Fibroblast of the conjunctiva (primary cell): ENCODE measurements around the gene BUD31.

Source experiments
- DNase-seq: peaks from one replicate; pipeline ENCODE4 v3.0.0-alpha.2; 2010; ENCODE audit warnings: low read depth

The BUD31 gene

DNA sequence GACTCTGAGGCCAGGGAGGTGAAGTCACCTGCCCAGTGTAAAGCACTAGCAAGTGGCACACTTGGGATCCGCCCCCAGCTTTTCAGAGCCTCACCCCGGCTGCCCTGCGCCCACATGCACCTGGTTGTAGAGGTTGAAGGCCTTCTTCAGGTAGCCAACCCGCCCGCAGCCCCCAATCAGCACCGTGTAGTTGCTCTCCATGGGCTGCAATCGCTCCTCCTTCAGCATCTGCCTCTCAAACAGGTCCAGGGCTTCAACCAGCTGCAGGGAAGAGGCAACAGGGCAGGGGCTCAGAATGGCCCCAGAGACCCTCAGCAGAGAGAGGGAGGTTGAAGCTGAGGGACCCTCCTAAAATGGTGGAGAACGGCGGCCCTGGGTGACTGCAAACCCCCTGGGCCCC lies 24.4 kb downstream of the BUD31 start:
- no peak for DNase-seq

GRCh38 chr7:99437946-99438572 lies 29.3 kb downstream of the BUD31 start:
- no peak for DNase-seq

DNA sequence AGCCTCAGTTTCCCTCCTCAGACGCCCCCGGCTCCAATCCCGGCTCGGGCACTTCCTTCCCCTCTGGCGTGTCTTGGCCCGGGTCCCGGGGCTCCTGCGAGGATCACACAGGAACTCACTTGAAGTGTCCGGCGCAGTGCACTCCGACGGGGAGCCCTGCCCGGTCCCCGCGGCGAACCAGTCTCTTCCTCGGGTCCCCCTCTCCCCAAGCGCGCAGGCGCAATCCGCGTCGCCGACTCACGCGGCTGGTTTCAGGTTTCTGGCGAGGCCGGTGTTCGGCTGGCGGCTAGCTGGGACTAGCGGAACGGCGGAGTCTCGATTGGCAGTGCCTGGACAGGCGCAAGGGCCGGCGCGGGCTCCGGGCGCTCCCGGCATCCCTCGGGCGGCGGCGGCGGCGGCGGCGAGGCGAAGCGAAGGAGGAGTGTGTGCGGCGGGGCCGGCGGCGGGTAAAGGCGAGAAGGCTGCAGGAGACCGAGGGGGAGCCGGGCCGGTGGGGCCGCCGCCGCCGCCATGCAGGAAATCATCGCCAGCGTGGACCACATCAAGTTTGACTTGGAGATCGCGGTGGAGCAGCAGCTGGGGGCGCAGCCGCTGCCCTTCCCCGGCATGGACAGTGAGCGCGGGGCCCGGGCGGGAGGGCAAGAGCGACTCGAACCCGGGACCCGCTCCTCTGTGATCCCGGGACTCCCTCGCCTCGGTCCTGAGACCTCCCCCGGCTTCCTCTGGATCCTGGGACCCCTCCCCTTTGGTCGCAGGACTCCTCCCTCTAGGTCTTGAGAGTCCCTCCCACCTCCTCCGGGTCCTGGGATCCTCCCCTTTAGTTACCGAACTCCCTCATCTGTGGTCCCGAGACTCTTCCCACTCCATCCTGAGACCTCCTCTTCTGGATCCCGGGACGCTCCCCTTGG lies 30.1 kb downstream of the BUD31 start, which contains the start of the genes CPSF4 and PTCD1:
Gene CPSF4 (plus strand): TSS at position 371 of the 908 bp plus-strand sequence. CDS start 140 bp downstream, at position 511.
Gene PTCD1 (minus strand): TSS at position 226 of the 908 bp plus-strand sequence. CDS start 3,556 bp downstream, outside the sequence.
- DNase-seq, result peak; percentile 90

GRCh38 chr7:99440195-99440594 lies 31.4 kb downstream of the BUD31 start:
- DNase-seq, result peak; percentile 6

DNA sequence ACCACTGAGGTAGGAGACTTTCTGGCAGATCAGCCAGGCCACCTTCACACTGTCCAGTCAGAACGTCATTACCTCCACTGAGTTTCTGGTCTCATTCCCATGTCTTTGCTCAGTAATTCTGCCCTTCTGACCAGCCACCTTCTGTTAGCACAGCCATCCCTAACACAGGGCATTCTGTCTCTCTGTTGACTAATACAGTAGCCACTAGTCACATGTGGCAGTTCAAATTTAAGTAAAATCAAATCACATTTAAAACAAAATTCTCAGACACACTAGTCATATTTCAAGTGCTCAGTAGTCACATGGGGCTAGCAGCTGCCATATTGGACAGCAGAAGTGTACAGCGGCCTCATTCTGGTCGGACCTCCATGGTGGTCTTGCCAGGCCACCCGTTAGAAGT lies 37.3 kb downstream of the BUD31 start:
- no peak for DNase-seq

DNA sequence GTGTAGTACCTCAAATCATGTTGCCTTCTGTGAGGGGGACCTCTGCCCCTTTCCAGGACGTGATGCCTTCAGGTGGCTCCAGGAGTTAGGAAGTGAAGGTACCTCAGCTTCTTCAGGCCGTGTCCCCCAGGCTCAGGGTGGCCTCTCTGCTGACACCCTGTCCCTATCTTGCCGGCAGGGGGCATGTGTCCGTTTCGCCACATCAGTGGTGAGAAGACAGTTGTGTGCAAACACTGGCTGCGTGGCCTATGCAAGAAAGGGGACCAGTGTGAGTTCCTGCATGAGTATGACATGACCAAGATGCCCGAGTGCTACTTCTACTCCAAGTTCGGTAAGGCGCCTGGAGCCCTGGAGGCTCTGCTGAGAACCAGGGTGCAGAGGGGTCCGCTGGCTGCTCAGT lies 39.2 kb downstream of the BUD31 start:
- DNase-seq, result no peak

GRCh38 chr7:99448855-99449254 lies 40.1 kb downstream of the BUD31 start:
- DNase-seq, result no peak

DNA sequence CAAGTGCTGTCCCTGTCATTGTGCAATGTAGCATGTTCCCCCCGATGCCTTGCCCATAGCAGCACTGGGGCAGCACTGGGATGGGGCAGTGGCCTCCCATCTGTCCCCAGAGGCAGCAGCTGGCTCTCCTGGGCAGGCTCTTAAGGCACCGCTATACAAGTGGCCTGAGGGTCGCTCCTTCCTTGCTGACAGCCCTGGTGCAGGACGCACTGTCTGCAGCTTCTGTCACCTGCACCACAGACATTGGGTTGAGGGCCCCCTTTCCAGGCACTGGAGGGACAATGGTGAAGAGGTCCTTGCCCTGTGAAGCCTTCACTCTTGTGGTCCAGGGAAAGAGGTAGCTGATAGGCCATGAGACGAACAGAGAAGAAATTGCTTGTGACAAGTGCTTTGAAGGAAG lies 40.6 kb downstream of the BUD31 start:
- no peak for DNase-seq

DNA sequence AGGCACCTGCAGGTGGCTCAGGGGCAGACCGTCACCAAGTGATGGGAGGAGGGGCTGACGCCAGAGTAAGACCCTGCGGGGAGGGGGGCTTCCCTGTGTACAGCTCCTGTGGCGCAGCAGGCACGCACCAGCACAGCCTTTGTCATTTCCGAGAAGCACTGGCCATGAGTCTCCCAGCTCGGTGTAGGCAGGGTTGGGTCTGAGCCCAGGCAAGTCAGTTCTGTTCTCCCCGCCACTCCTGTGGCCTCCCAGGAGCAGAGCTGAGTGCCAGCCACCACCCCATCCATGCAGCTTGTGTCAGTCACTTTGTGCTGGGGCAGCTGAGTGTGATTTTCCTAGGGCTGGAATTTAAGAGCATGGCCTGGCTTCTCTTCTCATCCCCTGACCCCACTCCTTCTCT lies 43.2 kb downstream of the BUD31 start:
- DNase-seq, result no peak

- no peak for DNase-seq
Observed at GRCh38 chr7:99452541-99452940, 43.8 kb downstream of the BUD31 start.

GRCh38 chr7:99453105-99453504 lies 44.3 kb downstream of the BUD31 start:
- no peak for DNase-seq

DNA sequence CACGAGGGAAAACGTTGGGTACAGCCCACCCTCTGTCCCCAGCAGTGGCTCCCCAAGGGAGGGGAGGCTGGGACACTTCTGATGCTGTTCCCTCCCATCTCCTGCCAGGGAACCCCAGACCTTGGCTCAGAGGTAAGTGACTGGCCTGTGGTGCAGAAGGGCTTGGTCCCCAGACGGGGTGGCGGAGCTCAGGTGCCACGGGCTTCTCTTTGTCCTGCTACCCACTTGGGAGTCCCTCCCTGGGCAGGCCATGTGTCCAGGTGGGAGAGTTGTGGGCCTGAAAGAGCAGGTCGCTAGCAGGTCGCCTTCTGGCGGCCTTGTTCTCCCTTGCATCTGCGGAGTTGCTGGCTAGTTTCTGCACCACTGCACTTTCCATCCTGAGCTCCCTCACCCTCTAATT lies 47.1 kb downstream of the BUD31 start:
- DNase-seq, result no peak

DNA sequence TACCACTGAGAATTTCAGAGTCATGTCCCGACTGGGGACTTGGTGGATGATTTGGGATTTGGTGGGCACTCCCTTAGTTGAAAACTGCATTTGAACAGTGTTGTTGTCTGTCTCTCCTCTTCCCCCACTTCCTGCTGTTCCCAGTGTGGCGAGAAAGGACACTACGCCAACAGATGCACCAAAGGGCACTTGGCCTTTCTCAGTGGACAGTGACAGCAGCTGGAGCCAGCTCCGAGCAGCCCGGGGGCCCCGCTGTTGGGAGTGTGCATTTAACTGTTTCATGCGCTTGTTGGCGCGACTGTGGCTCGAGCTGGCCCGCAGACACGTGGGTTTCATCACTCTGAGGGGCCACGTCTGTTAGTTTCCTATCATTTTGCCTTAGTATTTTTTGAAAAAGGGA lies 47.5 kb downstream of the BUD31 start:
- DNase-seq, result no peak

- no peak for DNase-seq
Observed at GRCh38 chr7:99457050-99457649, 48.4 kb downstream of the BUD31 start.

GRCh38 chr7:99457650-99458493 lies 49.1 kb downstream of the BUD31 start:
- no peak for DNase-seq

DNA sequence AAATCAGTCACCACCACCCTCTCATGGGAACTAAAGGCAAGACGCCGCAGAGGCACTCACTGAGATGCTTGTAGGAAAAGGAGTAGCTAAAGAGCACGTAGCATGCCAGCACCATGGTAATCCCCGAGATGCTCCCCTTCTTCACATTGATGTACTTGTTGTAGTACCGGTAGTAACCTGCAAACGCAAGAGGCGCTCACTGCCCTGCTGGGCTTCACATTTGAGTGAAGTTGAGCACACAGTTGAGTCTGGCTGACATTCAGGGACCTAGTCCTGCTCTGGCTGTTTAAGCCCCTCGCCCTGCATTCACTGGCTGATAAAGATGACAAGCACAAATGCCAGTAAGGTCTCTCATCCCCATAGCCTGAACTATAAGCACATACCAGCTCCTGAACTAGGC lies 50.3 kb downstream of the BUD31 start:
- no peak for DNase-seq

DNA sequence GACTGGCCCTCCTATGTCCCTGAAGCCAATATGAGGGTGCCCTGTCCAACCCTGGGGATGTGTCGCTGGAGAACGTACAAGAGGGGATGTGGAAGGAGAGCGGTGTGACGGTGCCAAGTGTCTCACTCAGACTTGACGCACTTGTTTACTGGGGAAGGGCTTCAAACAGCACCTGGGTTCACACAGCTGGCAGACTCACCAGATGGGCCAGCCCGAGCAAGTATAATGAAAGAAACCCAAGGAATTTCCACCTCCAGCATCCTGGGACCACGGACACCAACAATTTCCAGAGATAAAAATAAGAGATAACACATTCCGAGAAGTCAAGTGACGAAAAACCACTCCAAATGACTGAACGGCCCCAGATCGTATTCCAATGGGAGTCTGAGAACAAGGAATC lies 51.9 kb downstream of the BUD31 start:
- no peak for DNase-seq

- no peak for DNase-seq
Observed at GRCh38 chr7:99461221-99461620, 52.5 kb downstream of the BUD31 start.

DNA sequence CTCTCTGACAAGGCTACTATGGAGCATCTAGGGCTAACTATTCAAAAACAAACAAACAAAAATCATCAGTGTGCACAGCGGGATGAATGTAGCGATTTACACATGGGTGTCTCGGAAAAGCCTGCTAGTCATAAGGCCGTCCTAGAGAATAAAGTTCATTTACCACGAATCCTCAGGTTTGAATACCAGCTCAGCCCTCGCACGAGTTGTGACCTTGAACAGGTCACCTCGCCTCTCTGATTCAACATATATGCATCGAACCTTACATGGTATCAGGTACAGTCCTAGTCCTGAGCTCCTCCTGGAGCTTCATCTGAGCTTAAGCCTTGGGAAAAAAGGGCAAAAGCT lies 56.6 kb downstream of the BUD31 start:
- DNase-seq, result no peak

GRCh38 chr7:99468336-99468918 lies 59.7 kb downstream of the BUD31 start:
- no peak for DNase-seq
